ENCODE measurements around the gene MAP3K15.

- TF ChIP-seq POLR2A (IDR thresholded peaks at IDR 0.05; ENCODE audit: low read length) (no peak), GATA1 (IDR thresholded peaks at IDR 0.05; ENCODE audit: low read depth, low read length) (no peak)
Measured at GRCh38 chrX:19382555-19383145, 132.7 kb downstream of the MAP3K15 start.
